SK-N-SH (cell line): ENCODE measurements around the gene SDK1. TPM values are rescaled to one million over a fixed set of nuclear protein-coding genes. Genes with fewer than 3 reads are reported as not detected.

Source experiments
- CTCF ChIA-PET: fragments of 300-600, 350-600 bp; formaldehyde crosslinking; extraction: SDS; loops from one replicate; lab custom pipeline; 2021; lab: Yijun Ruan, JAX
- POLR2A ChIA-PET: fragments of 350-600 bp; sonication (Branson Sonifier 250); formaldehyde crosslinking; extraction: SDS; loops from one replicate; lab custom pipeline; 2020; ENCODE audit warnings: antibody characterized with exemption, inconsistent platforms; lab: Yijun Ruan, JAX
- DNase-seq: peaks from one replicate; pipeline ENCODE4 v3.0.0; 2012
- H2AFZ ChIP-seq: fragments of 200-600 bp; sonication (generic); 2 replicates; pipeline ENCODE4 v1.8.1; 2016; ENCODE audit warnings: antibody characterized with exemption, mild to moderate bottlenecking, low read depth
- H3F3A ChIP-seq: fragments of 200-600 bp; sonication (generic); replicated peaks from 2 replicates; pipeline ENCODE3; 2016; ENCODE audit warnings: antibody characterized with exemption, mild to moderate bottlenecking; ENCODE audit not compliant: insufficient read depth
- H3K27ac ChIP-seq, 2 experiments: fragments of 200-500 bp in 1 of 2; fragments of 200-600 bp in 1 of 2; sonication (Bioruptor generic) in 1 of 2; sonication (generic), shearing (Covaris generic) in 1 of 2; 2 replicates each; pipeline versions ENCODE4 v1.5.1 to v1.6.1; 2014 to 2016; ENCODE audit warnings: low read depth in 2 of 2, inconsistent platforms in 1 of 2, low read length in 1 of 2, mild to moderate bottlenecking in 1 of 2, mixed read lengths in 1 of 2
- H3K27me3 ChIP-seq: fragments of 200-600 bp; sonication (generic), shearing (Covaris generic); 2 replicates; pipeline ENCODE4 v1.6.1; 2016; ENCODE audit warnings: mixed run types; ENCODE audit not compliant: insufficient read depth
- H3K36me3 ChIP-seq, 2 experiments: fragments of 200-500 bp in 1 of 2; fragments of 200-600 bp in 1 of 2; sonication (Bioruptor generic) in 1 of 2; sonication (generic) in 1 of 2; replicated peaks in 1 of 2; 2 replicates each; pipeline versions ENCODE3 to v1.5.1; 2014 to 2016; ENCODE audit warnings: low read length in 1 of 2, mild to moderate bottlenecking in 1 of 2; ENCODE audit not compliant: insufficient read depth in 2 of 2, control insufficient read depth in 1 of 2
- H3K4me1 ChIP-seq, 2 experiments: fragments of 200-500 bp in 1 of 2; fragments of 200-600 bp in 1 of 2; sonication (Bioruptor generic) in 1 of 2; sonication (generic), shearing (Covaris generic) in 1 of 2; 2 replicates each; pipeline versions ENCODE4 v1.5.1 to v1.6.1; 2014 to 2016; ENCODE audit warnings: low read depth in 1 of 2, low read length in 1 of 2, mixed run types in 1 of 2; ENCODE audit not compliant: insufficient read depth in 2 of 2, control insufficient read depth in 1 of 2
- H3K4me2 ChIP-seq: fragments of 200-600 bp; sonication (generic), shearing (Covaris generic); 2 replicates; pipeline ENCODE4 v1.6.1; 2017; ENCODE audit warnings: mixed run types
- H3K4me3 ChIP-seq, 2 experiments: fragments of 200-500 bp in 1 of 2; fragments of 200-600 bp in 1 of 2; sonication (Bioruptor generic) in 1 of 2; sonication (generic), shearing (Covaris generic) in 1 of 2; 2 replicates each; pipeline versions ENCODE4 v1.5.1 to v1.8.1; 2014 to 2016; ENCODE audit warnings: low read depth in 2 of 2, inconsistent platforms in 1 of 2, low read length in 1 of 2, mild to moderate bottlenecking in 1 of 2, mixed read lengths in 1 of 2, moderate library complexity in 1 of 2
- H3K79me2 ChIP-seq: fragments of 200-600 bp; sonication (generic); 2 replicates; pipeline ENCODE4 v1.8.1; 2017; ENCODE audit warnings: mild to moderate bottlenecking; ENCODE audit not compliant: insufficient read depth
- H3K9ac ChIP-seq: fragments of 200-600 bp; sonication (generic); 2 replicates; pipeline ENCODE4 v1.6.1; 2017; ENCODE audit warnings: mixed run types
- H3K9me2 ChIP-seq: fragments of 200-600 bp; sonication (generic); 2 replicates; pipeline ENCODE4 v1.6.1; 2017; ENCODE audit warnings: mixed run types
- H3K9me3 ChIP-seq: fragments of 200-600 bp; sonication (generic); 2 replicates; pipeline ENCODE4 v1.6.1; 2017; ENCODE audit warnings: mixed run types, mild to moderate bottlenecking, moderate library complexity
- H4K20me1 ChIP-seq: fragments of 200-600 bp; sonication (generic); 2 replicates; pipeline ENCODE4 v1.6.1; 2017; ENCODE audit warnings: mild to moderate bottlenecking, mixed run types; ENCODE audit not compliant: insufficient read depth
- CHD2 ChIP-seq: fragments of 150-350 bp; IDR thresholded peaks from 2 replicates; pipeline ENCODE4 v1.6.1; 2018; ENCODE audit warnings: low read length; ENCODE audit not compliant: partially characterized antibody
- ELF1 ChIP-seq: IDR thresholded peaks from 2 replicates; pipeline ENCODE4 v1.4.0; 2012
- JUND ChIP-seq: IDR thresholded peaks from 2 replicates; pipeline ENCODE4 v1.4.0; 2012
- NRF1 ChIP-seq: IDR thresholded peaks from 2 replicates; pipeline ENCODE4 v1.6.1; 2012; ENCODE audit warnings: low read depth, mild to moderate bottlenecking, low read length
- RAD21 ChIP-seq: IDR thresholded peaks from 2 replicates; pipeline ENCODE4 v1.6.1; 2012; ENCODE audit warnings: mild to moderate bottlenecking, low read length
- RFX5 ChIP-seq: IDR thresholded peaks from 2 replicates; pipeline ENCODE4 v1.6.1; 2012; ENCODE audit warnings: mild to moderate bottlenecking, improper control_type of control experiment, low read length
- TAF1 ChIP-seq: IDR thresholded peaks from 2 replicates; pipeline ENCODE4 v1.6.1; 2012; ENCODE audit warnings: low read depth, mild to moderate bottlenecking, low read length, moderate library complexity, borderline replicate concordance
- TCF12 ChIP-seq: IDR thresholded peaks from 2 replicates; pipeline ENCODE4 v1.4.0; 2012
- TEAD4 ChIP-seq: IDR thresholded peaks from 2 replicates; pipeline ENCODE4 v1.4.0; 2012; ENCODE audit warnings: mild to moderate bottlenecking, borderline replicate concordance; ENCODE audit not compliant: insufficient read depth
- WGBS: methylation state at CpG from one replicate; pipeline ENCODE4 v1.1.6; 2017; ENCODE audit warnings: low lambda C conversion rate; 5-methylcytosine and 5-hydroxymethylcytosine counted together
- polyA plus RNA-seq, 3 experiments: library from polyadenylated mRNA; depleted of rRNA; stranded (reverse); fragments of >200 nt; gene quantifications; 2 replicates each; pipeline ENCODE4 v1.2.3, GENCODE V29; 2012
- TF ChIP-seq, protein P1 (sequence below): IDR thresholded peaks from 2 replicates; pipeline ENCODE4 v1.4.0; 2012; ENCODE audit warnings: low read depth
- TF ChIP-seq, protein P2 (sequence below): fragments of 200-600 bp; sonication (generic); IDR thresholded peaks from 2 replicates; pipeline ENCODE4 v1.6.1; 2017; ENCODE audit warnings: antibody characterized with exemption, mild to moderate bottlenecking, moderate library complexity

The SDK1 gene
- polyA plus RNA-seq, 1 of the 3 experiments (the other 2 are of a cell fraction) = 1.2 TPM

DNA sequence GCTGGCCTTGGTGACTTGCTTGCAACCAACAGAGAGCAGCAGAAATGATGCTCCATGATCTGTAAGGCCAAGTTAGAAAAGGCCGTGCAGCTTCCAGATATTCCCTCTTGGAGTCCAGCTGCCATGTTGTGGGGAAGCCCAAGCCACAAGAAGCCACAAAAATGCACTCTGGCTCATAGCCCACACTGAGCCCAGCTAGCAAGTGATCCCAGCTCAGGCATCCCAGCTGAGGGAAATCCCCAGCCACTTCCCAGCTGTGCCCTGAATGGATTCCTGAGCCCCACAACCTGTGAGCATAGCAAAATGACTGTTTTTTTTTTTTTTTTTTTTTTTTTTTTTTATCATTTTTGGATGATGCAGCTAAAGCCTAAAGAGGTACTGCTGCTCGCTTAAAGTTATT lies 11.1 kb upstream of the SDK1 start:
- no peaks in the 10 kb centered on the region for H3K79me2 ChIP-seq
- TF ChIP-seq JUND = no peak
- TF ChIP-seq TCF12 = no peak
- no peak for TF ChIP-seq TEAD4
- no peak for TF ChIP-seq CHD2
- TF ChIP-seq, protein P1, sequence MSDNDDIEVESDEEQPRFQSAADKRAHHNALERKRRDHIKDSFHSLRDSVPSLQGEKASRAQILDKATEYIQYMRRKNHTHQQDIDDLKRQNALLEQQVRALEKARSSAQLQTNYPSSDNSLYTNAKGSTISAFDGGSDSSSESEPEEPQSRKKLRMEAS = no peak
- no peak for TF ChIP-seq ELF1
- TF ChIP-seq RAD21 = no peak
- TF ChIP-seq NRF1 = no peak
- no peak for TF ChIP-seq RFX5
- TF ChIP-seq, protein P2, sequence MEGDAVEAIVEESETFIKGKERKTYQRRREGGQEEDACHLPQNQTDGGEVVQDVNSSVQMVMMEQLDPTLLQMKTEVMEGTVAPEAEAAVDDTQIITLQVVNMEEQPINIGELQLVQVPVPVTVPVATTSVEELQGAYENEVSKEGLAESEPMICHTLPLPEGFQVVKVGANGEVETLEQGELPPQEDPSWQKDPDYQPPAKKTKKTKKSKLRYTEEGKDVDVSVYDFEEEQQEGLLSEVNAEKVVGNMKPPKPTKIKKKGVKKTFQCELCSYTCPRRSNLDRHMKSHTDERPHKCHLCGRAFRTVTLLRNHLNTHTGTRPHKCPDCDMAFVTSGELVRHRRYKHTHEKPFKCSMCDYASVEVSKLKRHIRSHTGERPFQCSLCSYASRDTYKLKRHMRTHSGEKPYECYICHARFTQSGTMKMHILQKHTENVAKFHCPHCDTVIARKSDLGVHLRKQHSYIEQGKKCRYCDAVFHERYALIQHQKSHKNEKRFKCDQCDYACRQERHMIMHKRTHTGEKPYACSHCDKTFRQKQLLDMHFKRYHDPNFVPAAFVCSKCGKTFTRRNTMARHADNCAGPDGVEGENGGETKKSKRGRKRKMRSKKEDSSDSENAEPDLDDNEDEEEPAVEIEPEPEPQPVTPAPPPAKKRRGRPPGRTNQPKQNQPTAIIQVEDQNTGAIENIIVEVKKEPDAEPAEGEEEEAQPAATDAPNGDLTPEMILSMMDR = no peak
- TF ChIP-seq, all 33 proteins: peak for 0
- DNase-seq = no peak
- Histone ChIP-seq H3K4me2 (no peak overlapping the region), H3K9me2 (no peaks in the 10 kb centered on the region), H3K27ac (no peak overlapping the region), H3K9ac (no peak overlapping the region), H3K4me1 (no peaks in the 10 kb centered on the region), H4K20me1 (no peaks in the 10 kb centered on the region), H3K9me3 (no peaks in the 10 kb centered on the region), H3K4me3 (no peak overlapping the region), H3F3A (no peaks in the 10 kb centered on the region), H3K36me3 (no peaks in the 10 kb centered on the region), H3K27me3 (no peaks in the 10 kb centered on the region), H2AFZ (no peak overlapping the region)
- ChIA-PET POLR2A (interaction anchor here (0.6 kb wide), 2 partner anchors 9 to 29 kb away, joined by 3 to 6 read pairs; no protein-coding TSS in a partner anchor), CTCF (interaction anchor here (1.4 to 5.1 kb wide), 3 partner anchors 11 to 201 kb away, joined by 4 to 36 read pairs (median 7); partner anchors contain the start of gene SDK1)
- 13% methylated on average over 2 of the region's 2 CpGs for WGBS

DNA sequence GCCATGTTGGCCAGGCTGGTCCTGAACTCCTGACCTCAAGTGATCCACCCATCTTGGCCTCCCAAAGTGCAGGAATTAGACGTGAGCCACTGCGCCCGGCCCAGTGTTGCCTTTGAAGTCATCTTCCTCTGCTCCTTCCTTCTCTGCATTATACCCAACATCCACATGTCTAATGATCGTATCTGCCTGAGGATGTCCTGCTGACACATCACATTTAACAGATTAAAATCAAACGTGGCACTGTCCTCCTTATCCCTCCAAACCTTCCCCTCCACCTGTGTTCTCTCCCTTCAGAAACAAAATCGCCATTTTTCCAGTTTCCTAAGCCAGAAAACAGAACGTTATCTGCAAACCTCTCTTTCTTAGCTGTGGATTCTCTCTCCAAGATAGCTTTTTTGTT lies 8.4 kb upstream of the SDK1 start:
- DNase-seq = no peak
- TF ChIP-seq RAD21 (no peak), CHD2 (no peak), NRF1 (no peak), TAF1 (no peak)
- H3K9ac ChIP-seq = no peak overlapping the region
- no peaks in the 10 kb centered on the region for H3F3A ChIP-seq
- no peaks in the 10 kb centered on the region for H4K20me1 ChIP-seq
- WGBS = 49% methylated on average over 7 of the region's 7 CpGs
- H3K79me2 ChIP-seq = no peaks in the 10 kb centered on the region
- CTCF ChIA-PET = interaction anchor here (0.8 to 2.5 kb wide), 4 partner anchors 8 to 406 kb away, joined by 5 to 6 read pairs (median 5); partner anchors contain the start of gene SDK1
- H3K27me3 ChIP-seq = no peaks in the 10 kb centered on the region
- H3K4me2 ChIP-seq = no peak overlapping the region
- no peak overlapping the region for H3K4me3 ChIP-seq
- no peaks in the 10 kb centered on the region for H3K9me2 ChIP-seq
- H3K27ac ChIP-seq = no peak overlapping the region
- no peaks in the 10 kb centered on the region for H3K9me3 ChIP-seq
- no peaks in the 10 kb centered on the region for H3K36me3 ChIP-seq
- POLR2A ChIA-PET = no interaction called here
- no peaks in the 10 kb centered on the region for H3K4me1 ChIP-seq
- no peak overlapping the region for H2AFZ ChIP-seq
